Adrenal gland (tissue), 5 donors: Measurements from ENCODE around the gene SCIMP.

Experiments
- POLR2A ChIP-seq, 2 donors: fragments of 450-650 bp; IDR thresholded peaks; one replicate each; pipeline ENCODE4 v1.6.1; 2017; ENCODE audit warnings: antibody characterized with exemption in 2 of 2, mild to moderate bottlenecking in 2 of 2, moderate library complexity in 1 of 2
- TF ChIP-seq, protein P1 (sequence below), 6 experiments: fragments of 450-650 bp in 4 of 6; fragments of 200-600 bp in 2 of 6; sonication (generic) in 1 of 6; IDR thresholded peaks; 1 replicate in 5 of 6; 2 replicates in 1 of 6; pipeline versions ENCODE4 v1.5.1 to v1.8.0; 2016 to 2021; ENCODE audit warnings: antibody characterized with exemption in 6 of 6, mild to moderate bottlenecking in 2 of 6, moderate library complexity in 1 of 6
- donor health status: DM: no; HTN: no; CAD: no.

- TF ChIP-seq, protein P1, sequence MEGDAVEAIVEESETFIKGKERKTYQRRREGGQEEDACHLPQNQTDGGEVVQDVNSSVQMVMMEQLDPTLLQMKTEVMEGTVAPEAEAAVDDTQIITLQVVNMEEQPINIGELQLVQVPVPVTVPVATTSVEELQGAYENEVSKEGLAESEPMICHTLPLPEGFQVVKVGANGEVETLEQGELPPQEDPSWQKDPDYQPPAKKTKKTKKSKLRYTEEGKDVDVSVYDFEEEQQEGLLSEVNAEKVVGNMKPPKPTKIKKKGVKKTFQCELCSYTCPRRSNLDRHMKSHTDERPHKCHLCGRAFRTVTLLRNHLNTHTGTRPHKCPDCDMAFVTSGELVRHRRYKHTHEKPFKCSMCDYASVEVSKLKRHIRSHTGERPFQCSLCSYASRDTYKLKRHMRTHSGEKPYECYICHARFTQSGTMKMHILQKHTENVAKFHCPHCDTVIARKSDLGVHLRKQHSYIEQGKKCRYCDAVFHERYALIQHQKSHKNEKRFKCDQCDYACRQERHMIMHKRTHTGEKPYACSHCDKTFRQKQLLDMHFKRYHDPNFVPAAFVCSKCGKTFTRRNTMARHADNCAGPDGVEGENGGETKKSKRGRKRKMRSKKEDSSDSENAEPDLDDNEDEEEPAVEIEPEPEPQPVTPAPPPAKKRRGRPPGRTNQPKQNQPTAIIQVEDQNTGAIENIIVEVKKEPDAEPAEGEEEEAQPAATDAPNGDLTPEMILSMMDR (IDR thresholded peaks at IDR 0.05), result no peak
- no peak for TF ChIP-seq POLR2A (IDR thresholded peaks at IDR 0.05)
Observed at GRCh38 chr17:5263441-5263840, 28.8 kb upstream of the SCIMP start.
